Pancreas (tissue), 10 donors: ENCODE measurements around the gene BANF1. TPM values are rescaled to one million over a fixed set of nuclear protein-coding genes. Genes with fewer than 3 reads are reported as not detected.

ENCODE experiments used
- ATAC-seq, 4 donors: fragments of 200-7000 bp; cut with Tn5 transposase; one replicate each; pipeline versions ENCODE4 v1.8.0 to v1.9.1; 2020; ENCODE audit warnings: mild to moderate bottlenecking in 4 of 4, moderate library complexity in 4 of 4
- DNase-seq, 6 donors: peaks; one replicate each; pipeline ENCODE4 v3.0.0-alpha.2; 2020
- FAIRE-seq: peaks from 2 replicates; lab custom pipeline; 2012; peaks lifted over from hg19 to GRCh38; lab: Jason Lieb, UNC
- H3K27ac ChIP-seq, 4 donors: fragments of 200-600 bp; sonication (generic); 1 replicate in 3 of 4; 2 replicates in 1 of 4; pipeline versions ENCODE4 v1.5.0 to v1.8.0; 2020
- H3K27me3 ChIP-seq, 4 donors: fragments of 200-600 bp; one replicate each; pipeline ENCODE4 v1.8.0; 2021
- H3K36me3 ChIP-seq, 3 donors: fragments of 200-600 bp; sonication (generic) in 1 of 3; one replicate each; pipeline versions ENCODE4 v1.5.0 to v1.8.0; 2020 to 2021
- H3K4me1 ChIP-seq, 3 donors: fragments of 200-600 bp; one replicate each; pipeline ENCODE4 v1.8.0; 2021
- H3K4me3 ChIP-seq, 4 donors: fragments of 200-600 bp; sonication (generic) in 2 of 4; one replicate each; pipeline versions ENCODE4 v1.5.0 to v1.8.0; 2020 to 2021
- H3K9me3 ChIP-seq, 4 donors: fragments of 200-600 bp; one replicate each; pipeline ENCODE4 v1.8.0; 2021
- CTCF ChIP-seq, 4 donors: fragments of 200-600 bp; sonication (generic) in 3 of 4; IDR thresholded peaks; one replicate each; pipeline versions ENCODE4 v1.5.0 to v1.8.0; 2021; ENCODE audit warnings: antibody characterized with exemption in 4 of 4
- WGBS, 2 donors: extraction: QIAGEN DNeasy Blood & Tissue Kit; methylation state at CpG; one replicate each; pipeline ENCODE4 v1.1.7; 2013; 5-methylcytosine and 5-hydroxymethylcytosine counted together
- intact Hi-C, 3 donors: fragments of 100-400 bp; cut with DNase I; formaldehyde crosslinking; loops; one replicate each; pipeline versions ENCODE4 v1.11.1 to v1.14.2; 2022
- polyA plus RNA-seq, 2 donors: library from polyadenylated mRNA; stranded (reverse); fragments of 200-250 nt; gene quantifications; one replicate each; pipeline ENCODE4 v1.2.3, GENCODE V29; 2013
- total RNA-seq, 6 donors: library from RNA; stranded (reverse); fragmentation: NEBNext Ultra II Directional in 4 of 6; extraction: Animal tissue kit (Norgen Biotek cat#: 25700) in 4 of 6; gene quantifications; one replicate each; pipeline versions ENCODE4 v1.2.1 to v1.2.4, GENCODE V29; 2021 to 2023
- donor health status: healthy with polysubstance abuse.
- donor health status: DM: no; HTN: no; CAD: no; lungs with moderate emphysema.
- donor health status: DM: no; HTN: no; CAD: no.
- donor health status: control.
- donor health status: control.
- donor health status: Bipolar disorder and iron deficiency.
- donor health status: DM: yes; HTN: yes; CAD: no.
- donor health status: DM: no; HTN: no; CAD: no.
- donor health status: DM: no; HTN: no; CAD: no.
- donor health status: DM: yes; HTN: yes; CAD: no.

The BANF1 gene
- total and polyA plus RNA-seq, 8 donors = 47.5 to 146 (median 84.0) TPM

- Histone ChIP-seq H3K4me3 (no peak overlapping the region), H3K4me1 (no peaks in the 10 kb centered on the region), H3K9me3 (no peaks in the 10 kb centered on the region), H3K36me3 (no peaks in the 10 kb centered on the region), H3K27ac (no peak overlapping the region), H3K27me3 (no peaks in the 10 kb centered on the region)
- ATAC-seq (peak in 1 of 4 donors; percentile 25), DNase-seq (no peak), FAIRE-seq (no peak)
- intact Hi-C loops = no loop called here
- no peak for TF ChIP-seq CTCF (IDR thresholded peaks at IDR 0.05)
- WGBS, 2 donors = 57 to 59% methylated on average over 9 of the region's 9 CpGs
These were observed 33.5 kb downstream of the BANF1 start for GRCh38 chr11:66035653-66036333.

- FAIRE-seq = no peak
- intact Hi-C loops = no loop called here
- no peak for DNase-seq
- 73 to 78% methylated on average over 5 of the region's 5 CpGs for WGBS, 2 donors
- TF ChIP-seq CTCF (IDR thresholded peaks at IDR 0.05) = no peak
- no peak overlapping the region for H3K4me3 ChIP-seq
- H3K36me3 ChIP-seq = no peaks in the 10 kb centered on the region
- no peaks in the 10 kb centered on the region for H3K9me3 ChIP-seq
- H3K27me3 ChIP-seq = no peaks in the 10 kb centered on the region
- H3K27ac ChIP-seq = no peak overlapping the region
- H3K4me1 ChIP-seq = no peaks in the 10 kb centered on the region
- ATAC-seq = no peak
These were observed 34.0 kb downstream of the BANF1 start for GRCh38 chr11:66036334-66036710.

- H3K4me1 ChIP-seq = no peaks in the 10 kb centered on the region
- TF ChIP-seq CTCF (IDR thresholded peaks at IDR 0.05) = no peak
- DNase-seq (no peak), ATAC-seq (no peak), FAIRE-seq (no peak)
- H3K36me3 ChIP-seq = no peaks in the 10 kb centered on the region
- no peaks in the 10 kb centered on the region for H3K27me3 ChIP-seq
- no peak overlapping the region for H3K27ac ChIP-seq
- 68 to 71% methylated on average over 3 of the region's 3 CpGs for WGBS, 2 donors
- intact Hi-C loops = no loop called here
- H3K9me3 ChIP-seq = no peaks in the 10 kb centered on the region
- H3K4me3 ChIP-seq = no peak overlapping the region
These were observed 35.0 kb downstream of the BANF1 start for GRCh38 chr11:66037327-66037726.

GRCh38 chr11:66039765-66040164 lies 37.5 kb downstream of the BANF1 start:
- H3K36me3 ChIP-seq = no peaks in the 10 kb centered on the region
- H3K27ac ChIP-seq = peak overlapping the region in 2 of 4 donors; percentile 22 to 38
- H3K4me1 ChIP-seq = no peaks in the 10 kb centered on the region
- WGBS, 2 donors = 50 to 57% methylated on average over 3 of the region's 3 CpGs
- H3K4me3 ChIP-seq = no peak overlapping the region
- no peaks in the 10 kb centered on the region for H3K9me3 ChIP-seq
- DNase-seq (peak in 1 of 6 donors; percentile 42), FAIRE-seq (no peak), ATAC-seq (peak in 3 of 4 donors; percentile 33 to 72 (median 43))
- no peak for TF ChIP-seq CTCF (IDR thresholded peaks at IDR 0.05)
- intact Hi-C loops = no loop called here
- no peaks in the 10 kb centered on the region for H3K27me3 ChIP-seq

- intact Hi-C loops = no loop called here
- H3K27ac ChIP-seq = no peak overlapping the region
- DNase-seq (no peak), FAIRE-seq (no peak), ATAC-seq (no peak)
- no peaks in the 10 kb centered on the region for H3K4me1 ChIP-seq
- no peak for TF ChIP-seq CTCF (IDR thresholded peaks at IDR 0.05)
- H3K4me3 ChIP-seq = no peak overlapping the region
- no peaks in the 10 kb centered on the region for H3K36me3 ChIP-seq
- 93 to 94% methylated on average over 79 to 81 of the region's 81 CpGs for WGBS, 2 donors
- no peaks in the 10 kb centered on the region for H3K9me3 ChIP-seq
- H3K27me3 ChIP-seq = no peaks in the 10 kb centered on the region
These were observed 40.1 kb downstream of the BANF1 start for GRCh38 chr11:66042227-66042995.
